Activated CD8-positive, alpha-beta memory T cell treated with anti-CD3 and anti-CD28 coated beads, Interleukin-2, amount 50 U/mL, for 4 hours (primary cell): ENCODE measurements around the gene MEN1.

Experiments
- DNase-seq: peaks from one replicate; pipeline ENCODE4 v3.0.0-alpha.2; 2020

MEN1 gene

DNA sequence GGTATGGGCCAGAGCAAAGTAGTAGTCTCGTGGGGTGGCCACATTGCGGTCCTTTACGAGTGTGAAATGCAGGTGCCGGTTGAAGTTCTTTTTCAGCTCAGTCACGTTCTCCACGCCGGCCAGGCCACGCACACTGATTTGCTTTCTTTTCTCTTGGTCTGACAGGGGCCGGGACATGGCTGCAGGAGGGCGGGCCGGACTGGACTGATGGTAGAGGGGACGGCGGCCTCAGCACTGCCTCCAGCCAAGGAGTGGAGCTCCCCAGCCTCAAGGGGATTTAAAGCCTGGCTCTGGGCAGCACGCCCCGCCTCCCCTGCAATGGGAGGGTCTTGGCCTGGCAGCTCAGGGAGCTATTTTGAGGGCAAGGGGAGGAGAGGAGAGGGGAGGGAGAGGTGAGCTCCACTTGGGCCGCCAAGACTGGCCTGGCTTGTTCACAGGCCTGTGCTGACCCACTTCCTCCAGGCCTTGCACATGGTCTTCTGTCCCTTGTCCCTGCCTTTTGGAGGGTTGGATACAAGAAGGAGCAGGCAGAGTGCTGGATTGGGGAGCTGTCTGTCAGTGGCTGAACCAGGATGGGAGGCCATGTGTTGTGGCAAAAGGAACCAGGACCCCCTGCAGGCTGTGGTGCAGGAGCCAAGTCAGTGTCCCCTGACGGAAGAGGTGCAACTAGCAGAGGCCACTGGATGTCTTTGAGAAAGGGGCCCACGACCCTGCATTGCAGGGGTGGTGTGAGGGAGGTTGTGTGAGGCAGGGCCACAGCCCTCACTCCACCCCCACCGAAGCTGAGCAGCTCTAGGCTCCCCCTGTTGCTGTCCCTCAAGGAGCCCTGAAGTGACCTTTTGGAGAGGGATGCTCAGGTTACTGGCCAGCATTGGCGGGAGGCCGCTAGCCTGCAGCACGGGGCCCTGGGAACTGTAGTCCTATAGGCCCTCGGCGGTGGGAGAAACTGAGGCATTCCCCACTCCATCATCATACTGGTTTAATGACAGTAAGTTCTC, 50.3 kb downstream of the MEN1 start, which contains the start of gene PYGM:
PYGM (minus strand) TSS at position 253 of the 998 bp plus-strand sequence; CDS start at position 177, 76 bp downstream.
- DNase-seq: peak; percentile 18

- DNase-seq: no peak
These were observed 51.1 kb downstream of the MEN1 start for GRCh38 chr11:64759131-64759721.

DNA sequence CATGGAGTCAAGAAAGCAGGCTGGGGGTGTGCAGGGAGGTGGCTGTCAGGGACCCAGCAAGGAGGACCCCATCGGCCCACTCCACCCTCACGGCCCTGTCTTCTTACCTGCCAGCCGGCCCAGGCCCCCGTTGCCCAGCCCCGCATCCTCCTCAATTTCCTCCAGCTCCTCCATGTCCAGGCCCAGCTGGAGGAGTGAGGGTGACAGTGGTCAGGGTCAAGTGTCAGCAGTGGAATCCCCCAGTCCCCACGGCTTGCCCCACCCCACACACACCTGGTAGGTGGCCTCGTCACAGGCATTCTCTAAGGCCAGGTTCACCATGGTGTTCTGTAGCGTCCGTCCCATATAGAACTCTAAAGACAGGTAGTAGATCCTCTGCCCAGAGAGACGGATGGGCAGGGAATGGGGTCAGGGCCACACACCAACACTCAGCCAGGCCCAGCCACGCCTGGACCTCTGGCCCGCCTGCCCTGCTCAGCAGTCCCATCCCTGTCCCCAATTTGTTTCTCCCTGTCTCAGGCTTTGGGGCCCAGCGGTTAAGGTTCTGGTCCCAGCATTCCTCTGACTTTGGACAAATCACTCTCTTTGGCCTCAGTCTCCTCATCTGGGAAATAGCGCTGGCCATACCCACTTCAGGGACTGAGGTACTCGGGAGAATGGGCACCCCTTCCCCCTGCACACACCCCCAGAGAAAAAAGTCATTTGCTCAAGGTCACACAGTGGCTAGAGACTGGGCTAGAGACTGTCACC, 51.8 kb downstream of the MEN1 start:
- peak; percentile 12 for DNase-seq

- DNase-seq: peak; percentile 13
These were observed 52.6 kb downstream of the MEN1 start for GRCh38 chr11:64757549-64758329.

DNA sequence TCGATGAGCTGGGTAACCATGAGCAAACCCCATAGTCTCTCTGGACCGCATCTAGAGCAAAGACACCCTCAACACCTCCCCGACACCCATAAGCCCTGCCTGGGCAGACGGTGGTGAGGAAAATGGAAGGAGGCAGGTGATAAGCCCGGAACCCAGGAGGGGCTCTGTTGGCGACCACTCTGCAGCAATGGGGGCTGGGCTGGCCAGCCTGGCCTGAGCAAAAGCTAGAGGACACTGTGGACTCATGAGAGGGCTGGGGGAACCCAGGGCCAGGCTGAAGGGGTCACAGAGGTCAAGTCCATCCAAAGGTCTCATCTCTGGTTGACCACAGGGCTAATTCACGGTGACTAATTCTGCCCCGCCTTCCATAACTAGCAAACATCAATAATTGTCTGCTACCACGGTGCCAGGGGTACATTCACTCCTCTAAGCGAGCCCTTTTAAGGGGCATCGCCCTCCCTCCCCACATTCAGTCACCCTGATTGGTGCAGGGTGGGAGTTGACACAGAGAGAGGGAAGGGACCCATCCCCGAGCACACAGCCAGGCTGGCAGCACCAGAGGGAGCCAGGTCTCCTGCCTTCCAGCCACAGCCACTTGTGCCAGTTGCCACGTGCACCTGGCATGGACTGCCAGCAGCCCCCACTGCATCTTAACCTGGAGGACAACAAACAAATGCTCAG, 54.5 kb downstream of the MEN1 start:
- no peak for DNase-seq

DNA sequence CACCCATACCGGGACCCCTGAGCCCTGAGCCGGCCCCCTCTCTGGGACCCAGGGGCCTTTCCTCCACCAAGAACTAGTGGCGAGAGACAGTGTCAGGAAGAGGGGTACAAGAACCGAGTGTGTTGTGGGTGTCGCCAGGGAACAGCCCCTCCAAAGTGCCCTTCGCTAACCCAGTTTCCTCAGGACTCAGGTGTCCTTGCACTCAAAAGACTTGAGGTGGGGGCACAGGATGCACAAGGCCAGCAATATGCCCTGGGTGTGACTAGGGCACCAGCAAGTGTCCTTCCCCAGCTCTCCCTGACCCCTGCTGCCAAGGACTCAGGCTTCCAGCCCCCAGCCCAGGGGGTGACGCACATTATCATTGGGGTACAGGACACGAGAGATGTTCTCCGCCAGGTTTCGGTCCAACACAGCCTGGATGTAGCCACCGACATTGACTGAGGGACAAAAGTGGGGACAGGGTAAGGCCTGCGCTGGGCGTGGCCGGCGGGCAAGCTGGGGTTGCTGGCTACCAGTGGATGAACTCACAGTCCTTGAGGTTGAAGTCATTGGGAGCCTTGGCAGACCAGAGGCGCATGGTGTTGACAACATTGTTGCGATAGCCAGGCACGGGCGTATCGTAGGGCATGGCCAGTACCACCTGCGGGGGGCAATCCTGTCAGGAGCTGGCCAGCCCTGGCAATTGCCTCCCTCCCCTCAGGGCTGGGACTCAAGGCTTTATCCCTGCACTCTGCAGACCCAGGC, 55.3 kb downstream of the MEN1 start:
- no peak for DNase-seq

- no peak for DNase-seq
These were observed 56.0 kb downstream of the MEN1 start for GRCh38 chr11:64754124-64754918.
